Occipital lobe (tissue), 2 donors: ENCODE measurements around the gene ROBO2. TPM values are rescaled to one million over a fixed set of nuclear protein-coding genes. Genes with fewer than 3 reads are reported as not detected.

Experiments used
- DNase-seq: peaks from one replicate; lab custom pipeline; 2025; lab: John Stamatoyannopoulos, UW
- total RNA-seq: library from RNA; depleted of rRNA; stranded (reverse); fragments of >200 nt; gene quantifications from one replicate; pipeline ENCODE4 v1.2.3, GENCODE V29; 2014

ROBO2 gene, protein sequence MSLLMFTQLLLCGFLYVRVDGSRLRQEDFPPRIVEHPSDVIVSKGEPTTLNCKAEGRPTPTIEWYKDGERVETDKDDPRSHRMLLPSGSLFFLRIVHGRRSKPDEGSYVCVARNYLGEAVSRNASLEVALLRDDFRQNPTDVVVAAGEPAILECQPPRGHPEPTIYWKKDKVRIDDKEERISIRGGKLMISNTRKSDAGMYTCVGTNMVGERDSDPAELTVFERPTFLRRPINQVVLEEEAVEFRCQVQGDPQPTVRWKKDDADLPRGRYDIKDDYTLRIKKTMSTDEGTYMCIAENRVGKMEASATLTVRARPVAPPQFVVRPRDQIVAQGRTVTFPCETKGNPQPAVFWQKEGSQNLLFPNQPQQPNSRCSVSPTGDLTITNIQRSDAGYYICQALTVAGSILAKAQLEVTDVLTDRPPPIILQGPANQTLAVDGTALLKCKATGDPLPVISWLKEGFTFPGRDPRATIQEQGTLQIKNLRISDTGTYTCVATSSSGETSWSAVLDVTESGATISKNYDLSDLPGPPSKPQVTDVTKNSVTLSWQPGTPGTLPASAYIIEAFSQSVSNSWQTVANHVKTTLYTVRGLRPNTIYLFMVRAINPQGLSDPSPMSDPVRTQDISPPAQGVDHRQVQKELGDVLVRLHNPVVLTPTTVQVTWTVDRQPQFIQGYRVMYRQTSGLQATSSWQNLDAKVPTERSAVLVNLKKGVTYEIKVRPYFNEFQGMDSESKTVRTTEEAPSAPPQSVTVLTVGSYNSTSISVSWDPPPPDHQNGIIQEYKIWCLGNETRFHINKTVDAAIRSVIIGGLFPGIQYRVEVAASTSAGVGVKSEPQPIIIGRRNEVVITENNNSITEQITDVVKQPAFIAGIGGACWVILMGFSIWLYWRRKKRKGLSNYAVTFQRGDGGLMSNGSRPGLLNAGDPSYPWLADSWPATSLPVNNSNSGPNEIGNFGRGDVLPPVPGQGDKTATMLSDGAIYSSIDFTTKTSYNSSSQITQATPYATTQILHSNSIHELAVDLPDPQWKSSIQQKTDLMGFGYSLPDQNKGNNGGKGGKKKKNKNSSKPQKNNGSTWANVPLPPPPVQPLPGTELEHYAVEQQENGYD (N-terminal part only)
- 377 TPM for total RNA-seq

GRCh38 chr3:77039606-77040171, at the start of gene ROBO2:
Gene ROBO2 (plus strand): TSS chr3:77040099. CDS start chr3:77040786, 687 bp downstream.
- peak; percentile 42 for DNase-seq

- DNase-seq: no peak
Observed at GRCh38 chr3:76990606-76991005, 49.3 kb upstream of the ROBO2 start.

DNA sequence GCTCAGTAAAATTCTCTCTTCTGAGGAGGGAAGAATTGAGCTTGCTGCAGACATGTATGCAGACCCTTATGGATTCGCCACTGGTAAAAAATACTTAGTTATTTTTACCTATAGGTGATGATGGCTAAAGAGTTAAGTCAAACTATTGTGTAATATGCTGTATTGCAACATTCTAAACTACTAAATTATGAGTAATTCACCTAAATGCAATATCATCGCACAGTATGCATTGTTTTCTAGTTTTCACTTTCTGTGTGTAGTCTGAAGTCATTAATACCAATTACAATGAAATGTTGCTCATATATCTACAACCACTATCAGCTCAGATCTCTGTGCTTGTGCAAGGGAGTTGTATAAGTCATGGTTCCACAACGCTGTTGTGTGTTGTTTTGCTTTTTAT, 48.7 kb upstream of the ROBO2 start:
- DNase-seq: no peak

DNA sequence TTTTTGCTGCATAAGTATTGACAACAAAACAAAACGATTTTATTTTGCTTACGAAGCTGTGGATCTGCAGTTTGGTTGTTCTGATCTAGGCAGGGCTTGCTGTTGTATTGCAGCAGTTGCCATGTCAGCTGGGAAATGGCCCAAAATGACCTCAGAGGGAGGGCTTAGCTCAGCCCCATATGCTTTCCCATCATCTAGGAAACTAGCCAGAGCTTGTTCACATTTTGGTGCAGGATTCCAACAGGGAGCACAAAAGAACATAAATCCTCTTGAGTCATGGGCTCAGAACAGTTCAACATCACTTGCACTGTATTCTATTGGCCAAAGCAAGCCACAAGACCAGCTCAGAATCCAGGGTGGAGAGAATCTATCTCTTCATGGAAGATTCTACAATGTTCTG, 42.2 kb upstream of the ROBO2 start:
- peak; percentile 0 for DNase-seq

GRCh38 chr3:76998555-76998954, 41.3 kb upstream of the ROBO2 start:
- DNase-seq: no peak

DNA sequence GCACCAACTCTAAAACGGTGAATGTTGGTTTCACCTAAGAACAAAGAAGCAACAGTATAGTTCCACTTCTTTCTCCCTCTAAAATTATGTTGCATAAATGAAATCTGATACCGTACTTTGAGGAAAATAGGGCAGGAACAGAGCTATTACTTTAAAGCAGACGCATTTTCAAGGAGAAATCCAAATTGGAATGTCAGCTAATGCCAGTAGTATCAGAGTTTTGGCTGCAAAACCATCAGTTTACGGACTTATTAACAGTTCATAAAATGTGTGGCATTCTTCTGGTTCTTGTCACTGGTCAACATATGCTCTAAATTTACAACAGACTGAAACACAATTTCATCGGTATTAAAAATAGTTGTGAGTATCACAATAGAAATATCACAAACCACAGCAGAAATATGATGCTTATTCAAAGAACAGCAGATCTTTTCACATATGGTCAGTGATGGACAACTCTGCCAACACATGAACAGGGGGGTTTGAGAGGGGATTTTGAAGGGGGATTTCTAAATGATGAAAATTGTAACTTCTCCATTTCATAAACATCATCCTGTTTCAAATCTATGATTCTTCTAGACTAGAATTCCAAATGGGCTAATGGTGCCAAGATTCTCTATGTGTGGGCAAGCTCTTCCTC, 38.7 kb upstream of the ROBO2 start:
- no peak for DNase-seq

DNA sequence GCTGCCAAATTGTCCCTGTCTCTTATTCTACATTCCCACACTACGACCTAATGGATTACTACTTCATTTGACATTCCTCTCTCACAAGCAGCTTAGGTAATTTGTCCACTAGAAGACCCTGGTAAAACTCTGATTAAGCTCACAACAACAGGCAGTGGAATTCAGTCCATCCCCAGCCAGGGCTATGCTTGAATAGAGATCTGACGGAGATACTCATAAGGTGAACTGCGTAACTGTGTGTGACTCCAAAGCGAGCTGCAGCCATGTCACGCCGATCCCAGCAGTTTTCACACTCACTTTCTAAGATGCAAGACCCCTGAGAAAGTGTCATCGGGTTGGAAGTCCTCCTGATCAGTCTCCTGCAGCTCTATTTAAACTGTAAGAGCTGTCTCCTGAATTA, 25.7 kb upstream of the ROBO2 start:
- no peak for DNase-seq

- DNase-seq: no peak
Observed at GRCh38 chr3:77025471-77025870, 14.4 kb upstream of the ROBO2 start.

GRCh38 chr3:77026904-77027634, 12.8 kb upstream of the ROBO2 start:
- no peak for DNase-seq

DNA sequence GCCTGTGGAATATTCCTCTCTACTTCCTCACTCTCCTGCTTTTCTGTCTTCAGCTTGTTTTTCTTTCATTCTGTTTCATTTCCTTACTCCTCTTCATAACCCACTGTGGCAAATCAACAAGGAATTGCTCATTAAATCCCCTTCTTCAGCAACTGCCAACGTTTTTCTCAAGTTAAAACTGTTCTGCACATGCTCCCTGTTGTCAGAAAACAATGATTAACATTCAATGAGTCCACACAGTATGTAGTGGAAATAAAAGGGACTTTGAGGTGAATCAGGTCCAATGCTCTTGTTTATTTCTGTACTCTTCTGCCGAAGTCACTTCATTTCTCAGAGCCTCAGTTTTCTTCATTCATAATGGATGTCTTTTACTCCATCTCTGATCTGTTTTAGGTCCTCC, 11.9 kb upstream of the ROBO2 start:
- no peak for DNase-seq

- peak; percentile 67 for DNase-seq
Observed at GRCh38 chr3:77038468-77038929, 1.4 kb upstream of the ROBO2 start.

- DNase-seq: peak; percentile 12
Observed at GRCh38 chr3:77038930-77039605, 831 bp upstream of the ROBO2 start.

- DNase-seq: no peak
Observed at GRCh38 chr3:77040216-77040615, 317 bp downstream of the ROBO2 start.

GRCh38 chr3:77040926-77041722, 1.2 kb downstream of the ROBO2 start:
- no peak for DNase-seq

GRCh38 chr3:77041811-77042210, 1.9 kb downstream of the ROBO2 start:
- no peak for DNase-seq

- no peak for DNase-seq
Observed at GRCh38 chr3:77042343-77042742, 2.4 kb downstream of the ROBO2 start.

DNA sequence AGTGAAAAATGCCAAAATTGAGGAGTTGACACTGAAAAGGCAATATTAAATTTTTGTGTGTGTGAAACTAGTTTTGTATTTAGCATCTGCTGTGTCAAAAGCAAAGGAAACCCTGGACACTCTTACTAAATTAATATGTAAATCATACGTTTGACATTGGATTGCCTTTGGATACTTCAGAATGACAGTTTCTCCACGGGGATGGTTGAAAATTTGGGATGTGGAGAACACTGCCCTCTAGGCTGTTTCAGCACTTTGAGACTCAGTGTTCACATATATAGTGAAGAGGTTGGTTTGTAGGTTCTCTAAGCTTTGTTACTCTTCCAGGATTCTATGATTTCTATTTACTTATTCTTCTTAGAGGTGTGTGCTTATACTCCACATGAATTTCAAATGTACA, 3.0 kb downstream of the ROBO2 start:
- peak; percentile 2 for DNase-seq

- DNase-seq: no peak
Observed at GRCh38 chr3:77045686-77046085, 5.8 kb downstream of the ROBO2 start.

GRCh38 chr3:77048186-77048585, 8.3 kb downstream of the ROBO2 start:
- DNase-seq: no peak
